Mesothelial cell of epicardium (in vitro differentiated cells): ENCODE data around the gene POC1B. TPM values are rescaled to one million over a fixed set of nuclear protein-coding genes. Genes with fewer than 3 reads are reported as not detected.

Source experiments
- DNase-seq, 2 experiments: peaks; one replicate each; pipeline ENCODE4 v3.0.0; 2021; ENCODE audit warnings: low spot score in 2 of 2; ENCODE audit not compliant: unreplicated experiment in 2 of 2
- H3K27ac Mint-ChIP-seq: 2 replicates; pipeline ENCODE4 v1.8.0; 2021; ENCODE audit warnings: mixed read lengths
- H3K27me3 Mint-ChIP-seq: 2 replicates; pipeline ENCODE4 v1.8.0; 2021; ENCODE audit warnings: low read depth, mixed read lengths
- H3K36me3 Mint-ChIP-seq: 2 replicates; pipeline ENCODE4 v1.8.0; 2021; ENCODE audit warnings: mixed read lengths
- H3K4me1 Mint-ChIP-seq: 2 replicates; pipeline ENCODE4 v1.8.0; 2021; ENCODE audit warnings: mixed read lengths
- H3K4me3 Mint-ChIP-seq: 2 replicates; pipeline ENCODE4 v1.8.0; 2021; ENCODE audit warnings: mild to moderate bottlenecking, moderate library complexity, mixed read lengths
- H3K9me3 Mint-ChIP-seq: 2 replicates; pipeline ENCODE4 v1.8.0; 2021; ENCODE audit warnings: mixed read lengths
- total RNA-seq: library from RNA; stranded (reverse); gene quantifications from 3 replicates; pipeline ENCODE4 v1.2.1, GENCODE V29; 2021
- TF ChIP-seq, protein P1 (sequence below): fragments of 200-600 bp; sonication (generic); IDR thresholded peaks from one replicate; pipeline ENCODE4 v1.5.0; 2021; ENCODE audit warnings: antibody characterized with exemption; ENCODE audit not compliant: unreplicated experiment

Gene POC1B
- total RNA-seq, 1 donor from 2014 or later: 12.1 TPM

DNA sequence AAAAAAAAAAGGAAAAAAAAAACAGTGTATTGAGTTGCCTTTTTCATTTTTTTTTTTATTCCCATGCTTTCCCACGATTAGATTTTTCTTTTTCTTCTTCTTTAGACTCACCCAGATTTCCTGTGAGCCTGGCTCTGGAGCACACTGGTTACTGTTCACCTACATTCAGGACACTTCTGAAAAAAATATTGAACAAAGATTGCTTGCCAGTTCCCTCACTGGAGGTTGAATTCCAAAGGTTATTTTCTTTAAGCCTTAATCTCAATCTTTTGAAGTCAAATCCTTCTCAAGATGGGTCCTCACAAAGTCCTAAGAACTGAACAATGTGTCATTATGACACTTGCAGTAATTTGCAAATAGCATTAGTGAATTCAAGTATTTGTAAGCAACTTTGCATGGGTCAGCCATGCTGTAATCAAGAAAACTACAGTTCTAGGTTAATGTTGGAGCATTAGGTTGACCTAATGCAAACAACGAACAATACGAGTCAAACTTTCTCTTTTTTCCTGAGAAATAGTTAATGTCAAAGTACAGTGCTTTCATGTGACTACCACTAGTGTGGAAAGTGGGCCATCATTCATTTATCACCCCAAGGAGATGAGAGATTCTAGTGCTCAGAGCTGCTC, 124.3 kb downstream of the POC1B start:
- no peak for DNase-seq
- H3K4me3 Mint-ChIP-seq: no peak overlapping the region
- no peaks in the 10 kb centered on the region for H3K4me1 Mint-ChIP-seq
- H3K36me3 Mint-ChIP-seq: no peaks in the 10 kb centered on the region
- TF ChIP-seq, protein P1, sequence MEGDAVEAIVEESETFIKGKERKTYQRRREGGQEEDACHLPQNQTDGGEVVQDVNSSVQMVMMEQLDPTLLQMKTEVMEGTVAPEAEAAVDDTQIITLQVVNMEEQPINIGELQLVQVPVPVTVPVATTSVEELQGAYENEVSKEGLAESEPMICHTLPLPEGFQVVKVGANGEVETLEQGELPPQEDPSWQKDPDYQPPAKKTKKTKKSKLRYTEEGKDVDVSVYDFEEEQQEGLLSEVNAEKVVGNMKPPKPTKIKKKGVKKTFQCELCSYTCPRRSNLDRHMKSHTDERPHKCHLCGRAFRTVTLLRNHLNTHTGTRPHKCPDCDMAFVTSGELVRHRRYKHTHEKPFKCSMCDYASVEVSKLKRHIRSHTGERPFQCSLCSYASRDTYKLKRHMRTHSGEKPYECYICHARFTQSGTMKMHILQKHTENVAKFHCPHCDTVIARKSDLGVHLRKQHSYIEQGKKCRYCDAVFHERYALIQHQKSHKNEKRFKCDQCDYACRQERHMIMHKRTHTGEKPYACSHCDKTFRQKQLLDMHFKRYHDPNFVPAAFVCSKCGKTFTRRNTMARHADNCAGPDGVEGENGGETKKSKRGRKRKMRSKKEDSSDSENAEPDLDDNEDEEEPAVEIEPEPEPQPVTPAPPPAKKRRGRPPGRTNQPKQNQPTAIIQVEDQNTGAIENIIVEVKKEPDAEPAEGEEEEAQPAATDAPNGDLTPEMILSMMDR: no peak
- H3K27ac Mint-ChIP-seq: no peak overlapping the region
- H3K9me3 Mint-ChIP-seq: peaks cover 6% of the 10 kb centered on the region
- no peaks in the 10 kb centered on the region for H3K27me3 Mint-ChIP-seq

- no peak overlapping the region for H3K4me3 Mint-ChIP-seq
- TF ChIP-seq, protein P1: no peak
- no peaks in the 10 kb centered on the region for H3K4me1 Mint-ChIP-seq
- DNase-seq: no peak
- H3K9me3 Mint-ChIP-seq: peaks cover 6% of the 10 kb centered on the region
- no peaks in the 10 kb centered on the region for H3K36me3 Mint-ChIP-seq
- H3K27me3 Mint-ChIP-seq: no peaks in the 10 kb centered on the region
- H3K27ac Mint-ChIP-seq: no peak overlapping the region
These were observed 125.4 kb downstream of the POC1B start for GRCh38 chr12:89400415-89400814.

- H3K9me3 Mint-ChIP-seq: no peaks in the 10 kb centered on the region
- DNase-seq: no peak
- no peak overlapping the region for H3K27ac Mint-ChIP-seq
- TF ChIP-seq, protein P1: no peak
- no peaks in the 10 kb centered on the region for H3K36me3 Mint-ChIP-seq
- no peak overlapping the region for H3K4me3 Mint-ChIP-seq
- H3K27me3 Mint-ChIP-seq: no peaks in the 10 kb centered on the region
- peaks cover 16% of the 10 kb centered on the region for H3K4me1 Mint-ChIP-seq
These were observed 130.1 kb downstream of the POC1B start for GRCh38 chr12:89395712-89396111.

DNA sequence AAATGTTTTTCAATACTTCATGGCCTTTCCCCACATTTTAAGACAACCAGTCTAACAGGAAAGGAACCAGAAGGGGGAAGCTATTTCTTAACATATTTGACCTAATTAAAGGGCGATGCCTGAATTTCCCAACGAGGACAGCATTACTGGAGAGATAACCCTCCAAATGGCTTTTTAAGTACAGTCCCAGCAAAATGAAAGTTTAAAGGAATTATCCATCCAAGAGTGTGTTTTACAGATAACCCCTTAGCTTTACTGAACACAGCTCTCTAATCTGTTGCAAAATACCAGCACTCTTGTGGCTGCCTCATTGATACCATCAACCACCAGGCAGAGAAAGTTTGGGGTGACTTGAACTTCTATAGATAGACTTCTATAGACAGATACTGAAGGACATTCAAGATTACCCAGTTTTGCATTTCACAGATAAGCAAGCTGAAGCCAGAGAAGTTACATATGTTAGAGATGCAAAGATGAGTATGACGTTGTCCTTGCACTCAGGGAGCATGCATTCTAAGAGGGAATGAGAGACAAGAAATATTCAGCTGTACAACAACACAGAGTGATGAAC, 132.2 kb downstream of the POC1B start:
- Mint-ChIP-seq H3K27me3 (no peaks in the 10 kb centered on the region), H3K36me3 (no peaks in the 10 kb centered on the region), H3K4me1 (peaks cover 29% of the 10 kb centered on the region), H3K9me3 (no peaks in the 10 kb centered on the region), H3K4me3 (no peak overlapping the region), H3K27ac (peak overlapping the region; percentile 11)
- DNase-seq: no peak
- TF ChIP-seq, protein P1: no peak

DNA sequence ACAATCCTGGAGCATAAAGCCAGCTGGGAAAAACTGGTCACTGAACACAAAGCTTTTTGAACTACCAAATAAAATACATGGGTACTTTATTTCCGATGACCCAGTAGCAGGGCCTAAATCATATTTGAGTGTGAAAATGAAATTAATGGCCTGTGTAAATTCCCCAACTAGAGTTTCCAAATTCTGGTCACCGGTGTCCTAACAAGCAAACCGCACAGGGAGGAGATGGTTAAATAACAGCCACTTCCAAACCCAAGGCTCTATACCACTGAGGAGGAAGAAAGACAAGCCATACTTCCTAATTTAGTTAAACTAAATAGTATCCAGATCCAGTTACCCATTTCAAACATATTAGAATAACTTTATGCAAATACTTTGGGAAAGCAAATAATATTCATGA, 133.5 kb downstream of the POC1B start:
- DNase-seq: no peak
- H3K27ac Mint-ChIP-seq: no peak overlapping the region
- no peak overlapping the region for H3K4me3 Mint-ChIP-seq
- H3K36me3 Mint-ChIP-seq: no peaks in the 10 kb centered on the region
- peaks cover 29% of the 10 kb centered on the region for H3K4me1 Mint-ChIP-seq
- no peaks in the 10 kb centered on the region for H3K9me3 Mint-ChIP-seq
- TF ChIP-seq, protein P1: no peak
- no peaks in the 10 kb centered on the region for H3K27me3 Mint-ChIP-seq
